HEK293T (cell line): ENCODE measurements around the gene RFX3.

Experiments used
- CTBP1 ChIP-seq: fragments of 450-650 bp; IDR thresholded peaks from 2 replicates; pipeline ENCODE4 v1.6.1; 2016; ENCODE audit warnings: borderline replicate concordance
- FOXA1 ChIP-seq: fragments of 450-650 bp; IDR thresholded peaks from 2 replicates; pipeline ENCODE4 v1.6.1; 2016; ENCODE audit warnings: mild to moderate bottlenecking
- FOXK2 ChIP-seq: fragments of 450-650 bp; IDR thresholded peaks from 2 replicates; pipeline ENCODE4 v1.6.1; 2016; ENCODE audit warnings: mild to moderate bottlenecking
- FOXM1 ChIP-seq: fragments of 450-650 bp; IDR thresholded peaks from 2 replicates; pipeline ENCODE4 v1.6.1; 2017; ENCODE audit warnings: mild to moderate bottlenecking, borderline replicate concordance
- LEF1 ChIP-seq: fragments of 450-650 bp; IDR thresholded peaks from 2 replicates; pipeline ENCODE4 v1.6.1; 2017; ENCODE audit warnings: mild to moderate bottlenecking, borderline replicate concordance
- NFRKB ChIP-seq: fragments of 450-650 bp; IDR thresholded peaks from 2 replicates; pipeline ENCODE4 v1.6.1; 2016; ENCODE audit warnings: mild to moderate bottlenecking, moderate library complexity

- TF ChIP-seq FOXK2 = no peak
- no peak for TF ChIP-seq CTBP1
- TF ChIP-seq FOXM1 = no peak
- no peak for TF ChIP-seq LEF1
- TF ChIP-seq NFRKB = no peak
- TF ChIP-seq FOXA1 = no peak
These were observed 339.1 kb downstream of the RFX3 start for GRCh38 chr9:3186751-3187150.
